Mammary epithelial cell (primary cell): ENCODE results near the gene PRPSAP1.

Experiments used
- EZH2 ChIP-seq: IDR thresholded peaks from 2 replicates; pipeline ENCODE4 v1.6.1; 2012; ENCODE audit warnings: low read length, inconsistent platforms, borderline replicate concordance
- TF ChIP-seq, protein P1 (sequence below), 2 donors: IDR thresholded peaks in 1 of 2; conservative IDR thresholded peaks in 1 of 2; 2 replicates each; pipeline ENCODE4 v1.5.1; 2011 to 2012; ENCODE audit warnings: inconsistent platforms in 2 of 2, low read length in 2 of 2, mild to moderate bottlenecking in 2 of 2, control low read depth in 1 of 2, low read depth in 1 of 2; ENCODE audit not compliant: insufficient read depth in 1 of 2; ENCODE audit errors: extremely low read depth in 1 of 2

DNA sequence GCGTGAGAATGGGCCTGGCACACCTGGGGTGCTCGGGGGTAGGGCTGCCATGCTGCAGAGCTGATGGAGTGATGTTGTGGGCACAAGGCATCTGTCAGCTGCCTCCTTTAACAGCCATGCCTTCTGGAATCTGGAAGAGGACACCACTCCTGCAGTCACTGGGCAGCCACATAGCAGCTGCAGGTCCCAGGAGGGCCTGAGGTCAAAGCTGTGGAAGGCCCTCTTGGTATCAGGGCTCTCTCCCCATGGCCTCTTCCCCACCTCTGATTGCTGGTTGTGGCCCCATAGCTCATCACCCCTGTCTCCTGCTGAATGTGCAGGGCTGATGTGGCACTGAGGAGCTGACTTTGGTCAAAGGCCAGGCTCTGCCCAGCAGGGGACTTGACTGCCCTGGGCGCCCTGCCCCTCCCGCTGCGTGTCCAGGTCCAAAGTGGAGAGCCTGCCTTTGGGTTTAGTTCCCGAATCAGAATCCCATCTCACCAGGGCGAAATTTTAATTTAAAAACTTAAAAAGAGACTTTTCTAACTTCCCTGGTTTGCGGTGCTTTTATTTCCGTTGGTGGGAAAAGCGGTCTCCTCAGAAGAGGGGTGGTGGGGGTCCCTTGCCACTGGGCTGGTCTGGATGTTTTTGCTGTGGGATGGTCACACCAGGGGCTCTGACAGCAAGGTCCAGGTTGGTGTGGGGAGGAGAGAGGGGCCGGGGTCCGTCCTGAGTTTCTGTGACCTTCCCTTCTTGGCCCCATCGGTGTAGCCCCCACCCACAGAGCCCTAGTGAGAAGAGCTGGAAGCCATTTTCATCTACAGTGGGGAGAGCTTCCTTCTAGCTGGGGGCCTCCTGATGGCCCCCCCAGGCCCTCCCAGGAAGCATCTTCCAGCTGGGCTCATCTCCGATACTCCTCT is 82.7 kb downstream of the PRPSAP1 start:
- TF ChIP-seq, protein P1, sequence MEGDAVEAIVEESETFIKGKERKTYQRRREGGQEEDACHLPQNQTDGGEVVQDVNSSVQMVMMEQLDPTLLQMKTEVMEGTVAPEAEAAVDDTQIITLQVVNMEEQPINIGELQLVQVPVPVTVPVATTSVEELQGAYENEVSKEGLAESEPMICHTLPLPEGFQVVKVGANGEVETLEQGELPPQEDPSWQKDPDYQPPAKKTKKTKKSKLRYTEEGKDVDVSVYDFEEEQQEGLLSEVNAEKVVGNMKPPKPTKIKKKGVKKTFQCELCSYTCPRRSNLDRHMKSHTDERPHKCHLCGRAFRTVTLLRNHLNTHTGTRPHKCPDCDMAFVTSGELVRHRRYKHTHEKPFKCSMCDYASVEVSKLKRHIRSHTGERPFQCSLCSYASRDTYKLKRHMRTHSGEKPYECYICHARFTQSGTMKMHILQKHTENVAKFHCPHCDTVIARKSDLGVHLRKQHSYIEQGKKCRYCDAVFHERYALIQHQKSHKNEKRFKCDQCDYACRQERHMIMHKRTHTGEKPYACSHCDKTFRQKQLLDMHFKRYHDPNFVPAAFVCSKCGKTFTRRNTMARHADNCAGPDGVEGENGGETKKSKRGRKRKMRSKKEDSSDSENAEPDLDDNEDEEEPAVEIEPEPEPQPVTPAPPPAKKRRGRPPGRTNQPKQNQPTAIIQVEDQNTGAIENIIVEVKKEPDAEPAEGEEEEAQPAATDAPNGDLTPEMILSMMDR (conservative IDR thresholded peaks at IDR 0.05 in 1 of 2, IDR thresholded peaks at IDR 0.05 in 1 of 2; ENCODE audit: extremely low read depth in 1 of 2, insufficient read depth in 1 of 2, low read depth in 1 of 2, low read length in 2 of 2) = no peak
- no peak for TF ChIP-seq EZH2
